ENCODE measurements around the gene RSPRY1.

DNA sequence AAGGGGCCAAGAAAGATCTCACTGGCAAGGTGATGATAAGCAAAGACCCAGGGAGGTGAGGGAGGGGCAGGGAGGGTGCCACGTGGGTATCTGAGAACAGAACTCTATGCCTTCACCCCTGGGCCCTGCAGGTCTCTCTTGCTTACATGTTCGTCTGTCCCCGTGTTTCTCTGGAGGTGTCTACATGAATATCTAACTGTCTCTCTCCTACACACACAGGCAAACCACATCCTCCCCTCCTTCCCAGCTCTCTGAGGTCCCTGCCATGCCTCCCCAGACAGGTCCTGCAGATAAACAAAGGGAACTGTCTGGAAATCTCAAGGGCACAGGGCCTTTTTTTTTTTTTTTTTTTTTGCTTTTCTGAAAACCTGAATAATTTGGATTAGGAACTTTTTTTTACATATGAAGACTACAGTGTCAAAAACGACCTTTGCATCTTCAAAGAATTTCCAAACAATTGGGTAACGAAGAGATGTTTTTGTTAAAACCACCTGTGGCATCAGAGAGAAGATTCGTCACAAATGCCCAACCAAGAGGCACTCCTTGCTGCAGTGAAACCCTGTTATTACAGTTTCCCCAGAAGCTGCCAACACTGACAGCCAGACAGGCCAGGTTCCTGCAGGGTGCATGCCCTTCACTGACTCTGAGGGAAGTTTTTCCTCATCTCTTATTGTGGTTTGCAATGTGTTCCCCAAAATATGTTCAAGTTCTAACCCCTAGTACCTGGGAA, 80.6 kb downstream of the RSPRY1 start:
- TF ChIP-seq, protein P1, sequence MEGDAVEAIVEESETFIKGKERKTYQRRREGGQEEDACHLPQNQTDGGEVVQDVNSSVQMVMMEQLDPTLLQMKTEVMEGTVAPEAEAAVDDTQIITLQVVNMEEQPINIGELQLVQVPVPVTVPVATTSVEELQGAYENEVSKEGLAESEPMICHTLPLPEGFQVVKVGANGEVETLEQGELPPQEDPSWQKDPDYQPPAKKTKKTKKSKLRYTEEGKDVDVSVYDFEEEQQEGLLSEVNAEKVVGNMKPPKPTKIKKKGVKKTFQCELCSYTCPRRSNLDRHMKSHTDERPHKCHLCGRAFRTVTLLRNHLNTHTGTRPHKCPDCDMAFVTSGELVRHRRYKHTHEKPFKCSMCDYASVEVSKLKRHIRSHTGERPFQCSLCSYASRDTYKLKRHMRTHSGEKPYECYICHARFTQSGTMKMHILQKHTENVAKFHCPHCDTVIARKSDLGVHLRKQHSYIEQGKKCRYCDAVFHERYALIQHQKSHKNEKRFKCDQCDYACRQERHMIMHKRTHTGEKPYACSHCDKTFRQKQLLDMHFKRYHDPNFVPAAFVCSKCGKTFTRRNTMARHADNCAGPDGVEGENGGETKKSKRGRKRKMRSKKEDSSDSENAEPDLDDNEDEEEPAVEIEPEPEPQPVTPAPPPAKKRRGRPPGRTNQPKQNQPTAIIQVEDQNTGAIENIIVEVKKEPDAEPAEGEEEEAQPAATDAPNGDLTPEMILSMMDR (IDR thresholded peaks at IDR 0.05), result no peak
- no peak for TF ChIP-seq POLR2A (IDR thresholded peaks at IDR 0.05)

All from adrenal gland (tissue), 5 donors.